ENCODE results near the gene OBSCN.

OBSCN gene

DNA sequence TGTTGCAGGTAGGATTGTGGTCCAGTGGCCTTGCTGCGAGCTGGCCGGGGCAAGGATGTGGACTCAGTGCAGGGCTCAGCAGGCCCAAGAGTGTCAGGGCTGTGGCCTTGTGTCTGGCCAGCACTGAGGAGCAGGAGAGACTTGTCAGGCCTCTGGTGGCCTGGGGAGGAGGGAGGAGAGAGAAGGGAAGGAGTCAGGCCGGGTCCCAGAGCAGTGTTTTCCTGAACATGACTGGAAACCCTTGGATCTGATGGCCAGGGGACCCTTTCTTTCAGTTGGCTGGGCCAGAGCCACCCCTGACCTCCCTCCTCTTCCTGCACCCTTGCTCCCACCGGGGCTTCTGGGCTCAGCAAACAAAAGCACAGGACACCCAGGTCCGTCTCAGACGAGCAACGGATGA lies 37.2 kb upstream of the OBSCN start:
- DNase-seq, result no peak

DNA sequence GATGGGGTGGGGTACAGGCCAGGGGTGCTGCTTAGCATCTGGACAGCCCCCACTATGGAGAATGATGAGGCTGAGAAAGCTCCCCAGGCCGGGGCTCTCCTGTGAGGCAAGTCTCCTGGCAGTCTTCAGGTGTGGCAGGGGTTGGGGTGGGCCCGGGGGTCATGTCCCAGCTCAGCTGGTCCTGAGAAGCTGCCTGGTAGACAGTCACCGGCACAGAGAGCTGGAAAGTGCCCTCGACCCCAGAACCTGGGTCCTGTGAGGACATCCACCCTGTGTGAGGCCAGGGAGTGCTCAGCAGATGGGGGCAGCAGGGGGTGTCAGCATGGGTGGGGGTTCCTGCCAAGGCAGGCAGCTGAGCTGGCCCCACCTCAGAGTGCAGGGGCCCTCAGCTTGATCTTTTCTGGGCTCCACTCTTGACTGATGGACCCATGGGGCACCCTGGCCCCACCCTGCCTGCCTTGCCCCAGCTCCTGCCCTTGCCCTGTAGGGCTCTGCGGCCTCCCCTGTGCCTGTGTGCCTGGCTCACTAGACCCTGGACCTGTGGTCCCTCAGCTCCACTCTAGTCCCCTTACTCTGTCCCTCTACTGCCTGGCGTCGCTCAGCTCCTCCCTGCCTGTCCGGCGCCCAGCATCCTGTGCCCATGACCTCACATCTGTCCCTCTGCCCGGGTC lies 36.5 kb upstream of the OBSCN start:
- no peak for DNase-seq

DNA sequence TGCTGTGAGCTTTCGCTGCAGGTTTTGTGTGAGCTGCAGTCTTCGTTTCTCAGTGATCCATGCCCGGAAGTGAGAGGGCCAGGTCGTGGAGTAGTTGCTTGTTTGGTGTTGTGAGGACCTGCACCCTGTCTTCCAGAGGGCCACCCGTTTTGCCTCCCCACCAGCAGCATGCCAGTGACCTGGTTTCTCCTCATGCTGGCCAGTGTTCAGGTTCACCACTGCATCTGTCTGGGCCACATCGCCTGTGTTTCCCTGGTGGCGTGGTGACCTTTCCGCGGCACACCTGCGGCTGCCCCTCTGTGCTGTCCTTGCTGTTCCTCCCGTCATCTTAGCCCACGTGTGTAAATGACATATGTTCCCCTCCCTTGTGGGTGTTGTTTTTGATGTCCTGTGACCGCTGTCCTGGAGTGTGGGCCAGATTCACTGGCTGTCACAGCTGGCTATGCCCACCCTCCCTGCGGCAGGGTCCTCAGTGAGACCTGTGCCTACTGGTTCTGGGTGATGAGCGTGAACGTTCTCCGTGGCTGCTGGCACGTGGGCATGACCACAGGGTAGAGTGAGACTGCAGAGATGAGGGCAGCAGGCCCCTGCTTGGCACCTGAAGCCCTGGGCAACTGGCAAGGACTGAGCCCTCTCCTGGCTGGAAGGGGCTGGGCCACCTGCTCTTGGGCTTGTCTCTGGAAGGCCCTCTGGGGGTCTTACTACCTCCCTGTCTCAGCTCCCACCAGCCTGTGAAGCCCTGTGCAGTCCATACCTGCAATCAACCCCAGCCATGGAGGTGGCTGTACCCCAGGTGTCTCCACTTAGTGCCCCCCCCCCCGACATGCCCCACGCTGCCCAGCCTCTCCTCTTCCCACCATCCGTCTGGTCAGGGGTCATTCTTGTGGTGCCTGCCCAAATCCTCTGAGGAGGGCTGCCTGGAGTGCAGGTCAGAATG lies 35.0 kb upstream of the OBSCN start:
- no peak for DNase-seq

DNA sequence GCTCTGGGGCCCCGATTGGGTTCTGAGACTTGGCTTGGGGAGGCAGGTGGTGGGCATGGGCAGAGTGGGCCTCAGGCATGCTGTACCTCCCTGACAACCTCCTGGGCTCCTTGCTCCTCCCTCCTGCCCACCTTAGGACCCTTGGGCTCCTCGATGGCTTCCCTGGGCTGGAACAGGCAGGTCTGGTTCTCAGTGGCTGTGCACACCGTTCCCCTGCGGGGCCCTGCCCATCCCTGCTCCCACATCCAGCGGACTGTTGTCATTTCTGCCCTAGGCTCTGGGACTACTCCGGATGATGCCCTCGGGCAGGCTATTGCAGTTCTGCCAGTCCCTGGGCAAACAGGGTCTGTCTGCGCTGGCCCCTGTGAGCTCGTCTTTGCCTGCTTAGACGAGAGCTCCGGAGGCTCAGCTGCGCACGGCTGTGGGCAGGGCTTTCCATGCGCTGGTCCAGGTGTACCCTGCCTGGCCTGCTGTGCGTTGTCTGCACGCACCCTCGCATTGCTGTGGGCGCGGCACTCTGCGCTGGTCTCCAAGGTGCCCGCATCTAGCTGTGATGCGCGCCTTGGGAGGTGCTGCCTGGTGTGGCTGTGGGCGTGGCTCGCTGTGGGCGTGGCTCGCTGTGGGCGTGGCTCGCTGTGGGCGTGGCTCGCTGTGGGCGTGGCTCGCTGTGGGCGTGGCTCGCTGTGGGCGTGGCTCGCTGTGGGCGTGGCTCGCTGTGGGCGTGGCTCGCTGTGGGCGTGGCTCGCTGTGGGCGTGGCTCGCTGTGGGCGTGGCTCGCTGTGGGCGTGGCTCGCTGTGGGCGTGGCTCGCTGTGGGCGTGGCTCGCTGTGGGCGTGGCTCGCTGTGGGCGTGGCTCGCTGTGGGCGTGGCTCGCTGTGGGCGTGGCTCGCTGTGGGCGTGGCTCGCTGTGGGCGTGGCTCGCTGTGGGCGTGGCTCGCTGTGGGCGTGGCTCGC lies 34.0 kb upstream of the OBSCN start:
- DNase-seq, result peak; percentile 68

DNA sequence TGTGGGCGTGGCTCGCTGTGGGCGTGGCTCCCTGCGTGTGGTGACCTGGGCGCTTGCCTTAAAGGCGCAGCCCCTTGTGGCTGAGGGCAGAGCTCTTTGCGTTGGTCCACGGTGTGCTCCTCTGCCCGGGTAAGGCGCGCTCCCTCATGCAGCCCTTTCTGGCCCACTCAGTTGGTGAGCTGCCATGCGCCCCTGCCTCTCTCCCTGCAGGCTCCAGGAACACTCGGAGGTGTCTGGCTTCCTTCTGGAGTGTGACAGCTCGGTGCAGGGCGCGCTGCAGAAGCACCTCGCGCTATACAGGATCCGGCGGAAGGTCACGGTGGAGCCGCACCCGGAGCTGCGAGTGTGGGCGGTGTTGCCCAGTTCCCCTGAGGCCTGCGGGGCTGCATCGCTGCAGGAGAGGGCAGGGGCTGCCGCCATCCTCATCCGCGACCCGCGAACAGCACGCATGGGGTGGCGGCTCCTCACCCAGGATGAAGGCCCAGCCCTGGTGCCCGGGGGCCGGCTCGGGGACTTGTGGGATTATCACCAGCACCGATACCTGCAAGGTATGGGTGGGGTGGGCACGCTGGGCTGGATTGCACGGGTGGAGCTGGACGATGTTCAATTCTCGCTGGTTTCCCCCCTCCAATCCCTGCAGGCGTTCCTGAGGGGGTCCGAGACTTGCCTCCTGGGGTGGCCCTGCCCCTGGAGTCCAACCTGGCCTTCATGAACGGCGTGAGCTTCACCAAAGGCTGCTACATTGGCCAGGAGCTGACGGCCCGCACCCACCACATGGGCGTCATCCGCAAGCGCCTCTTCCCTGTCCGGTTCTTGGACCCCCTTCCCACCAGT lies 33.1 kb upstream of the OBSCN start:
- peak; percentile 49 for DNase-seq

DNA sequence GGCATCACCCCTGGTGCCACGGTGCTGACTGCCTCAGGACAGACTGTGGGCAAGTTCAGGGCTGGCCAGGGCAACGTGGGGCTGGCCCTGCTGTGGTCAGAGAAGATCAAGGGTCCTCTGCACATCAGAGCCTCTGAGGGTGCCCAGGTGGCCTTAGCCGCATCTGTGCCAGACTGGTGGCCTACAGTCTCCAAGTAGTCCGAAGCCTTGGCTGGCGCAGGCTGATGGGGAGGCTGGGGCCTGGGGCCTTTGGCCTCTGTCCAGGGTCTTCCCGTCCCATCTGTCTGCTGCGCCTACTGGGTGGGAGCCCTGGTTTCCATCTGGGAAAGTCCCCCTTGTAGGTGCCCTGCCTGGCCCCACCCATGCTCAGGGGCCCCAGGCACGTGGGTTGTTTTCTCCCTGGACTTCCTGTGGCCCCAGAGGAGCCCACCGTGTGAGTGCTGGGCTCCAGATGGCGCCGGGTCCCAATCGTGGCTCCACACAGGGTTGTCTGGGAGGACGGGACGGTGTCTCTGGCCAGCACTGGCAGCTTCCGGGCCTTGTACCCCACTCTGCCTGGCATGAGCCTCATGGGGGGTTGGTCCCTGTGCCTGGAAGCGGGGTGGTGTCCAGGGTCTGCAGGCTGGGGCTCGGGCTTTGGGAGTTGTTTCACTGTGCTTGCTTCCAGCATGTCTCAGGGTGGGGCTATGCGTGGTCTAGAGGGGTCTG lies 32.4 kb upstream of the OBSCN start:
- DNase-seq, result no peak

DNA sequence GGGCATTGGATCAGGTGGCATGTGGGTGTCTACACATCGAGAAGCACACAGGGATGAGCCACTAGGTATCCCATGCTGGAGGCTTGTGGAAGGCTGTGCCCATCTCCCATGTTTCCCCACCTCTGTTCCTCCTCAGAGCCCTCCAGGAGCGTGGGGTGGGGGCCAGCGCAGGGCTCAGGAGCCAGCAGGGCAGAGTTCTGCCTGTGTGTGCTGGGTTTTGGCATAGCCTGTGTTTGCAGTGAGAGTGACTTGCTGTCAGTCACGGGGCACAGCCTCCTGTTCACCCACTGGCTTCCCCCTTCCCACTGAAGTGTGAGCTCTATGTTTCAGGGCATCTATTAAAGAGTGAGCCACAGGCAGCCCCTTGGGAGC lies 31.8 kb upstream of the OBSCN start:
- DNase-seq, result no peak

DNA sequence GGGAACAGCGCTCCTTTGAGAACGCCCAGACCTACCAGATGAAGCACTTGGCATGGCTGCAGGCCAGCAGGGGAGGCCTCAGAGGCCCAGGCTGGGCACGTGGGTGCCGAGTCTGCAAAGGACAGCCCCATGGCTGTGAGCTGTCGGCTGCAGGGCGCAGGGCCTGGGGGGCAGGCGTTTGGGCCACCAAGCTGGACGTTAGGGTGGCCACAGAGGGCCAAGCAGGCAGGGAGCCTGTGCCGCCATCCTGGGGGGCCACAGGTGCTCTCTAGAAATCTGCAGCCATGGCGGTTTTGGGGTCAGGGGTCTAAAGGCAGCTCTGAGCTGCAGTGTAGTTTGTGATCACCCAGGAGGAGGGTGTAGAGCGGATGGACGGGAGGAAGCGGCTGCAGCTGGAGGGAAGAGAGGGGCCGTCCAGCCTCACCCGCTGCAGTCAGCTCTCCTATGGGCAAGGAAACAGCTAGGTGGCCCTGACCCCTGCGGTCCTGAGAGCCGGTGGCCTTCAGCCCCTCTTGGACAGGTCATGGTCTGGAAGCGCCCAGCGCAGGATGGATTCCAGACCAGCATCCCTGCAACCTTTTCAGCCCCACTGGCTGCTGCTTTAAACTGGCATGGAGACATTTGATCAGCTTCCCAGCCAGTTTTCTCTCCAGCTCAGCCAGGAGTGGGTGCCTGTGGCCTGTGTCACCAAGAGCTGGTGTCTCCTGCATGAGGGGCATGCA lies 31.2 kb upstream of the OBSCN start:
- no peak for DNase-seq

DNA sequence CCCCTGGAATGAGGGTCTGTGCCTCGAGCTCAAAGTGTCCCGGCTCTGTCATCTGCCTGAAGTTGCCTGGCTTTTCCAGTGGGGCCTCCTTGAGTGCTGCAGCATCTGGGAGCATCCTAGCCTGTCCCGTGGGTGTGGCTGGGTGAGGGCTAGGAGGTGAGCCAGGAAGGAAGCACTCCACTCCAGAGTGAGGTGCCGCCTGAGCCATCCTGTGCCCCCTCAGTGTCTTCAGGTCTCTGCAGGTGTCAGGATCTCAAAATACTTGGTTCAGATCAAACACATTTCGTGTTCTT lies 30.7 kb upstream of the OBSCN start:
- DNase-seq, result no peak

DNA sequence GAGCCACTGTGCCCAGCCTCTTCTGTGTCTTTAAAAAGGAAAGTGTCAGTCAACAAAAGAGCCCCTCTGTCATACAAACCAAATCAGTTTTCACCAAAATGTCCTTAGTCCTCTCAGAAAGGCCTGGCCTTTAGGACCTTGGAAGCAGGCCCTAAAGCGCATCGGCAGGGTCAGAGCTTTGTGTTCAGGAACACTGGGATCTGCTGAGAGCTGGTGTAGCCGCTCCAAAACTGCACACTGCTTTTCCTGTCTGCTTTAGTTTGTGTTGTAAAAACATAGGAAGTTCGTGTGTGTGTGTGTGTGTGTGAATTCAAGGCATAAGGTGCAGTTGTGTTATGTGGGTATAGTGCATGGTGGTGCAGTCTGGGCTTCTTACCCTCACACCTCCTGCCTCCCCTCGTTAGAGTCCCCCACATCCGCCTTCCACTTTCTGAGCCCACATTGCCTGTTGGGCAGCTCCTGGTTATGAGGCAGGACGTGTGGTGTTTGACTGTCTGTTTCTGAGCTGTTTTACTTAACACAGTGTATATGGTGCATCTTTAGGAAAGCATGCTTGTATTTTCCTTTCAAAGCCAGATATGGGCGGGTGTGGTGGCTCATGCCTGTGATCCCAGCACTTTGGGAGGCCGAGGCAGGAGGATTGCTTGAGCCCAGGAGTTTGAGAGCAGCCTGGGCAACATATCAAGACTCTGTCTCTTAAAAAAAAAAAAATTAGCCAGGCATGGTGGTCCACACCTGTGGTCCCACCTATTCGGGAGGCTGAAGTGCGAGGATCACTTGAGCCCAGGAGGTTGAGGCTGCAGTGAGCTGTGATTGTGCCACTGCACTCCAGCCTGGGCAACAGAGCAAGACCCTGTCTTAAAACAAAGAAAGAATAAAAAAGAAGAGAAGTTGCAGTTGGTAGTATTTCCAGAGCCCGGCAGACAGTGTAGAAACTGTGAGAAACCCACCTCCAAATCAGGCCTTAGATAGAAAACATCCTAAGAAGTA lies 29.8 kb upstream of the OBSCN start:
- no peak for DNase-seq

DNA sequence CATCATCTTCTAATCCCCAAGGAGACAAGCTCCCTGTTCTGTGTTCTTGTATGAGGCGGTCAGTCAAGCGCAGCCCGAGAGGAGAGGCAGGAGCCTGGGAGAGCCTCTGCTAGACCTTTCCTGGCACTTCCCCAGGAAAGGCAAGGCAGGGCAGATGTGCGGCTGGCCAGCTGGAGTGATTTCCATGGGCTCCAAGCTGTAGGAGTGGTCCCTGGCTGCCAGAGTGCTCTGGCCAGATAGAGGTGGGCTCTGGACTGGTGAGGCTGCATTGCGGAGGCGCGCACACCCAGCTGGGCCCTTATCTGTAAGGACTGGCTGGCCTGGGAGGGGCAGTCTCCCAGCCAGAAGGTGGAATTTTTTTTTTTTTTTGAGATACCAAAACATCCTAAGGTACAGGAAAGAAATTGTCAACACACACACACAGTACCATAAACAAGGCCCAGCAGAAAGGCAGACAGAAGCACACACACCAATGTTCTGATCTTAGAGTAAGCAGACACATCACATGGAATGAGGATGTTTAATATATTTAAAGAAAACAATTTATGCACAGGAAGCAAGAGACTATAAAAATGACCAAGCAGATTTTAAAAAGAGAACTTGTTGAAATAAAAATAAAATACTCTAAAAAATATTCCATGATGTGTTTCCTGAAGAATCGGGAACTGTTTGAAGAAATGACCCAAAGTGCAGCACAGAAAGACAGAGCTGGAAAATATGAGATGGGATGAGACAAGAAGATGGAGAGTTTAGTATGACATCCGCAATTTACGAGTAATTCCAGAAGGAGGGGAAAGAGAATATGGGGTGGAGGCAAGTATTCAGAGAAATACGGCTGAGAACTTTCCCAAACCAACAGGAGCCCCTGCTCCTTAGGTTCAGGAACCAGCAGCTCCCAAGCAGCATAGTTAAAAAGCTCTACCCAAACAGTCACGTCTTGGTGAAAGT lies 28.8 kb upstream of the OBSCN start:
- no peak for DNase-seq

DNA sequence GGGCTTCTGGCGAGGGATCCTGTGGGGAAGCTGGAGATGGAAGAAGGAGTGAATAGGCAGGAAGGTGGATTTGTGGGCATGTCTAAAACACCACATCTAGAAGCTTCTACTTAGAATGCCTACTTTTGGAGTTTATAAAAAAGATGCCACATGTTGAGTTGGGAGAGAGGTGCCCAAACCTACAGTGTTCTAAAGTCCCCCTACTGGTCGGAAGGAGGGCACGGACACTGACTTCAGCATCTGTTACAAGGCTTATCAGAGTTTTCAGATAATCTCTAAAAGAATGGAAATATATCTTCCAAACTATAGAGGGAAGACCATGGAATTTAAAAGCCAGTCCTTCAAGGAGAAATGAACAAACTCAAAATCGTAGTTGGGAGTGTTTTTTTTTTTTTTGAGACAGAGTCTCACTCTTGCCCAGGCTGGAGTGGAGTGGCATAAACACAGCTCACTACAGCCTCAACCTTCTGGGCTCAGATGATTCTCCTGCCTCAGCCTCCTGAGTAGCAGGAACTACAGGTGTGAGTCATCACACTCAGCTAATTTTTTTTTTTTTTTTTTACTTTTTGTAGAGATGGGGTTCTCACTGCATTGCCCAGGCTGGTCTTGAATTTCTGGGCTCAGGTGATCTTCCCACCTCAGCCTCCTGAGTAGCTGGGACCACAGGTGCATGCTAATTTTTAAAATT lies 27.4 kb upstream of the OBSCN start:
- DNase-seq, result no peak

DNA sequence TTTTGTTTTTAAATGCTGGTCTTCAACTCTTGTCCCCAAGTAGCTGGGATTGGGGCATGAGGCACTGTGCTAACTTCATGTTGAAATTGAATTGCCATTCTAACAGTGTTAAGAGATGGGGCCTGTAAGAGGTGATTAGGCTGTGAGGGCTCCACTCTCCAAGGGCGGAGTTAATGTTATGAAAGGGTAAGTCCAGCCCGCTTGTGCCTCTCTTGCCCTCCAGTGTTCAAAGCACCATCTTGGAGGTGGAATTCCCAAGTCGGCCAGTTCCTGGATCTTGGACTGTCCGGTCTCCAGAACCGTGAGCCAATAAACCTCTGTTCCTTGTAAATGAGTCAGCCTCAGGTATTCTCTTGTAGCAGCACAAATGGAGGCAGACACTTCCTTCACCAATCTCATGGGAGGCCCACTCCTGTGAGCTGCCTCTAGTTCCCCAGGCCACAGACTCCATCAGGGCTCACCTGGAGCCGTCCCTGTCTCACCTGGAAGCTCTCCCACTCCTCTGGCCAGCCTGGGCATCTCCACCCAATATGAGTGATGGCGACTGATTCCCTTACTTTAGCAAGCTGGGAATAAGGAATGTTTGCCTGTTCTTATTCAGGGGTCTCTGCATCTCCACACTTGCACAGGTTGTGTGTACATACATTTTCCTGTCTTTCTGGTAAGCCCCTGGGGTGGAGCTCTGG lies 26.7 kb upstream of the OBSCN start:
- DNase-seq, result no peak

DNA sequence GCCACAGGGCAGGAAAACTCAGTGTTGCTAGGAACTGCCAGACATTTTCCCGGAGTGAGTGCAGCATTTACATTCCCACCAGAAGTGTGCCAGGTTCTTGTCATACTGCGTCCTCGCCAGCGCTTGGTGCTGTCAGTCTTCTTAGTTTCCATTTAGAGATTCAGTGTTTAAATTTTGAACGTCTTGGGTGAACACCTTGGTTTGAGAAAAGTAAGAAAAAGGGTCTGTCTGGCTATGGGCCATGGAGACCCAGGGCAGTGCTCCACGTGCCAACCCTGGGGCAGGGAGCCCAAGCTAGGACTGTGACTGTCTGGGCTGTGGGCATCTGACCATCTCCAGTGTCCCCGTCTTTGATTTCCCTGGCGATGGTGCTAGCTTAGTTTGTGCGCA lies 26.2 kb upstream of the OBSCN start:
- DNase-seq, result no peak

DNA sequence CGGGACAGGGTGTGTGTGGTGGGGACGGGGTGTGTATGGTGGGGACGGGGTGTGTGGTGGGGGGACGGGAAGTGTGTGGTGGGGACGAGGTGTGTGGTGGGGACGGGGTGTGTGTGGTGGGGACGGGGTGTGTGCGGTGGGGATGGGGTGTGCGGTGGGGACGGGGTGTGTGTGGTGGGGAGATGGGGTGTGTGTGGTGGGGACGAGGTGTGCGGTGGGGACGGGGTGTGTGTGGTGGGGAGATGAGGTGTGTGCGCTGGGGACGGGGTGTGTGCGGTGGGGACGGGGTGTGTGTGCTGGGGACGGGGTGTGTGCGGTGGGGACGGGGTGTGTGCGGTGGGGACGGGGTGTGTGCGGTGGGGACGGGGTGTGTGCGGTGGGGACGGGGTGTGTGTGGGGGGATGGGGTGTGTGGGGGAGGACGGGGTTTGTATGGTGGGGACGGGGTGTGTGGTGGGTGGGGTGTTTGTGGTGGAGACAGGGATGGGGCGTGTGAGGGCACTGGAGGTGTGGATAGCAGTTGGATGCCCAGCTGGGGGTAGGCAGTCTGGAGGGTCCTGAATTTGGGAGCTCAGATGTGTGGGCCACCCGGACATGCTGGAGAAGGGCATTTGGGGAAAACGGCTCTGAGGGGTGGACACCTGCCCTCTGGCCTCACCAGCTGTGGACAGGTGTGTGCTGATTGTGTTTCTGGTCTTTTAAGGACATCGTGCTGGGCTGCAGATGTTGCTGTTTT lies 25.4 kb upstream of the OBSCN start:
- DNase-seq, result no peak

DNA sequence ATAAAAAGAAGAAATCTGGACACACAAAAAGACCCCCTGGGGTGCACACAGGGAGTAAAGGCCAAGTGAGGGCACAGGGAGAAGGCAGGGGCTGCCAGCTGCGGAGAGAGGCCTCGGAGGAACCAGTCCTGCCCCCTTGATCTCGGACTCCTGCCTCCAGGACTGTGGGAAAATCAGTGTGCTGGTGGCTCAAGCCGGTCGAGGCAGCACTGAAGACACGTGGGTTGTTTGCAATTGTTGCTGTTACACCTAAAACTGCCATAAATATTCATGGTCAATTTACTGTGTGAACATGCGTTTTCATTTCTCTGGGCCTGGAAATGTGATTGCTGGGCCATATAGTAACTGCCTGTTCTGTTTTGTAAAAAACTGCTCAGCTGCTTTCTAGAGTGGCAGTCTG lies 23.7 kb upstream of the OBSCN start:
- no peak for DNase-seq

DNA sequence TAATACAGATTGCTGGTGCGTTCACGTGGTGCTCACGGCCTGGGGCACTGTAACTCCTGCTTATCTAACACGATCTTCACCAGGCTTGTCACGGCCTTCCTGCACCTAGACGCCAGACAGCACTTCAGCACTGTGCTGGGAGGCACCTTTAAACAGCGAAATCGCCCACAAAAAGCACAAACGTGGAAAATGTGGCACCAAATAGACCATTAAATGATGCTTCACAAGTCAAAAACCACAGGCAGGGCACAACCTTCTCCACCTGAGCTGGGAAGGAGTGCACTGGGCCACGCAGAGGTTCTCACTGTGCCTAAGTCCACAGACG lies 22.2 kb upstream of the OBSCN start:
- no peak for DNase-seq
